ENCODE results near the gene ATG7. TPM values are rescaled to one million over a fixed set of nuclear protein-coding genes. Genes with fewer than 3 reads are reported as not detected.

ATG7 gene
- total RNA-seq, 1 experiment from 2014 or later, result 29.3 TPM

DNA sequence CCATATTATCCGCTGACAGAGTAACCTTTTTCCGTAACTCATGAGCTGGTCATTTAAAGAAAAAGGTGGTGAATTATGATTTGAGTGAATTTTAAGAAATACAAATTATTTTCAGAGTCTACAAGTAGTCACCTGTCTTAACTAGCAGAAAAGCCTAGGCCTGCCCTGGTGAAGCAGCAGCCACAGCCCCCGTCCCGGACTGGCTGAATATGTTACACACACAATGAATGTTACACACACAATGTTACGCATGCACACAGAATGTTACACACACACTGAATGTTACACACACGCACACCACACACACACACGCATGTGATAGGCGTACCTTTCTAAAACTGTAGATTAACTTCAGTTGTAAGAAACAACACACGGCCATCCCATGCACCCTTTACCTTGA is 293.7 kb downstream of the ATG7 start (continued):
- TF ChIP-seq ZNF274 (IDR thresholded peaks at IDR 0.05; ENCODE audit: low read depth, low read length) (no peak), POLR2AphosphoS5 (IDR thresholded peaks at IDR 0.05; ENCODE audit: low read depth, low read length) (no peak), POLR2A (IDR thresholded peaks at IDR 0.05; ENCODE audit: borderline replicate concordance, extremely low read depth, insufficient read depth, insufficient read length) (no peak)

GRCh38 chr3:11566478-11566877 is 294.3 kb downstream of the ATG7 start:
- DNase-seq (ENCODE audit: low read depth, low spot score) (no peak), ATAC-seq (no peak)
- BruUV-seq (replicated peaks), result no TSS peak
- H3K4me3 ChIP-seq (replicated peaks in 1 of 2; ENCODE audit: low read depth in 1 of 2, low read length in 2 of 2), result no peak overlapping the region
- no peak overlapping the region for H3K27ac ChIP-seq (ENCODE audit: low read depth, low read length)
- H3K4me2 ChIP-seq (ENCODE audit: low read length), result no peak overlapping the region
- intact Hi-C loops (cut with micrococcal nuclease), result no loop called here
- H3K4me1 ChIP-seq (ENCODE audit: control insufficient read depth in 1 of 2, insufficient read depth in 2 of 2, low read length in 2 of 2), result peaks cover 30 to 45% of the 10 kb centered on the region in 2 experiments
- H3K9ac ChIP-seq (ENCODE audit: low read length), result no peak overlapping the region
- no peak overlapping the region for H2AFZ ChIP-seq (ENCODE audit: low read depth, low read length, poor library complexity, severe bottlenecking)
- H3K9me3 ChIP-seq (ENCODE audit: control insufficient read depth in 1 of 2, insufficient read depth in 1 of 2, low read depth in 1 of 2, low read length in 2 of 2), result no peaks in the 10 kb centered on the region
- CTCF ChIA-PET, result no interaction called here
- no peaks in the 10 kb centered on the region; the same call in 1 of the 2 replicates for H3K79me2 ChIP-seq (ENCODE audit: insufficient read depth, low read length)
- TF ChIP-seq SIN3A (IDR thresholded peaks at IDR 0.05; ENCODE audit: low read depth) (no peak), SRF (IDR thresholded peaks at IDR 0.05; ENCODE audit: low read depth) (no peak), TCF7L2 (IDR thresholded peaks at IDR 0.05; ENCODE audit: borderline replicate concordance, extremely low read depth, insufficient read depth, insufficient read length) (no peak), ZNF274 (IDR thresholded peaks at IDR 0.05; ENCODE audit: low read depth, low read length) (no peak), CEBPB (IDR thresholded peaks at IDR 0.05; ENCODE audit: low read depth) (no peak), EZH2 (IDR thresholded peaks at IDR 0.05) (no peak), YY1 (IDR thresholded peaks at IDR 0.05; ENCODE audit: extremely low read depth, insufficient replicate concordance, low read depth, low read length) (no peak), REST (IDR thresholded peaks at IDR 0.05; ENCODE audit: low read depth) (no peak), EGR1 (IDR thresholded peaks at IDR 0.05; ENCODE audit: low read depth) (no peak), POLR2AphosphoS5 (IDR thresholded peaks at IDR 0.05; ENCODE audit: low read depth, low read length) (no peak), CTCF (IDR thresholded peaks at IDR 0.05 in 2 of 3, conservative IDR thresholded peaks at IDR 0.05 in 1 of 3; ENCODE audit: borderline replicate concordance in 1 of 3, insufficient read depth in 1 of 3, low read depth in 2 of 3, low read length in 2 of 3) (no peak), CBX3 (IDR thresholded peaks at IDR 0.05; ENCODE audit: low read depth) (no peak), JUND (IDR thresholded peaks at IDR 0.05) (no peak)
- POLR2A ChIA-PET, result no interaction called here
- H3K27me3 ChIP-seq (ENCODE audit: insufficient read depth, low read length), result no peaks in the 10 kb centered on the region
- no peaks in the 10 kb centered on the region for H3K36me3 ChIP-seq (ENCODE audit: control insufficient read depth in 1 of 2, insufficient read depth in 2 of 2, low read length in 2 of 2)
- RAD21 ChIA-PET (ENCODE audit: low non-redundant PET in 1 of 2, low total read pairs in 2 of 2, uncharacterized antibody in 2 of 2, unreplicated experiment in 2 of 2), result no interaction called here
- H4K20me1 ChIP-seq (ENCODE audit: insufficient read depth), result no peaks in the 10 kb centered on the region
- H3K9me2 ChIP-seq (ENCODE audit: insufficient read depth), result no peaks in the 10 kb centered on the region

All from HCT116 (cell line).